MM.1S (cell line): ENCODE data around the gene TMEM101.

ENCODE experiments used
- CTCF ChIP-seq: fragments of 300-600 bp; sonication (generic); IDR thresholded peaks from 2 replicates; pipeline ENCODE4 v1.5.1; 2016; ENCODE audit warnings: antibody characterized with exemption, low read length, mixed read lengths
- EZH2 ChIP-seq: fragments of 300-600 bp; sonication (generic); optimal IDR thresholded peaks from 2 replicates; pipeline ENCODE3; 2017; ENCODE audit warnings: low read depth, mild to moderate bottlenecking, antibody characterized with exemption, low read length, mixed read lengths

- TF ChIP-seq CTCF (no peak), EZH2 (no peak)
Observed at GRCh38 chr17:44038604-44039011, 23.8 kb upstream of the TMEM101 start.
